Smooth muscle cell (in vitro differentiated cells): Measurements from ENCODE around the gene NGF. TPM values are rescaled to one million over a fixed set of nuclear protein-coding genes. Genes with fewer than 3 reads are reported as not detected.

Experiments used
- DNase-seq: peaks from one replicate; lab custom pipeline; 2025; ENCODE audit not compliant: unreplicated experiment; lab: John Stamatoyannopoulos, UW
- H2AFZ ChIP-seq: fragments of 200-600 bp; sonication (generic); 2 replicates; pipeline ENCODE4 v1.6.0; 2016; ENCODE audit warnings: antibody characterized with exemption, low read depth, mild to moderate bottlenecking
- H3F3A ChIP-seq: fragments of 200-600 bp; sonication (generic); 2 replicates; pipeline ENCODE4 v1.6.0; 2017; ENCODE audit warnings: antibody characterized with exemption, low read depth
- H3K27ac ChIP-seq: fragments of 200-600 bp; sonication (generic); 2 replicates; pipeline ENCODE4 v1.5.1; 2016; ENCODE audit warnings: low read depth, mild to moderate bottlenecking
- H3K27me3 ChIP-seq: fragments of 200-600 bp; sonication (generic); 2 replicates; pipeline ENCODE4 v1.6.1; 2016; ENCODE audit warnings: low read depth, mild to moderate bottlenecking
- H3K36me3 ChIP-seq: fragments of 200-600 bp; sonication (generic); 2 replicates; pipeline ENCODE4 v1.5.1; 2016; ENCODE audit warnings: low read depth
- H3K4me1 ChIP-seq: fragments of 200-600 bp; sonication (generic); 2 replicates; pipeline ENCODE4 v1.5.1; 2016; ENCODE audit warnings: low read depth
- H3K4me2 ChIP-seq: fragments of 200-600 bp; sonication (generic); 2 replicates; pipeline ENCODE4 v1.6.0; 2016; ENCODE audit warnings: mild to moderate bottlenecking
- H3K4me3 ChIP-seq: fragments of 200-600 bp; sonication (generic); 2 replicates; pipeline ENCODE4 v1.5.1; 2016; ENCODE audit warnings: mild to moderate bottlenecking
- H3K79me2 ChIP-seq: fragments of 200-600 bp; sonication (generic); 2 replicates; pipeline ENCODE4 v1.6.0; 2016; ENCODE audit warnings: low read depth, mild to moderate bottlenecking
- H3K9ac ChIP-seq: fragments of 200-600 bp; sonication (generic); 2 replicates; pipeline ENCODE4 v1.6.0; 2016; ENCODE audit warnings: low read depth
- H3K9me3 ChIP-seq: fragments of 200-600 bp; sonication (generic); replicated peaks from 2 replicates; pipeline ENCODE4 v1.5.1; 2016; ENCODE audit warnings: low read depth
- H4K20me1 ChIP-seq: fragments of 200-600 bp; sonication (generic); 2 replicates; pipeline ENCODE4 v1.6.0; 2016; ENCODE audit warnings: low read depth
- CTCF ChIP-seq: fragments of 200-600 bp; sonication (generic); IDR thresholded peaks from 2 replicates; pipeline ENCODE4 v1.5.1; 2017; ENCODE audit warnings: borderline replicate concordance, mild to moderate bottlenecking, antibody characterized with exemption; ENCODE audit not compliant: insufficient read depth, poor library complexity, severe bottlenecking
- WGBS: methylation state at CpG from one replicate; pipeline ENCODE4 v1.1.7; 2016; ENCODE audit warnings: low lambda C conversion rate; 5-methylcytosine and 5-hydroxymethylcytosine counted together
- polyA plus RNA-seq: library from polyadenylated mRNA; unstranded; fragments of >200 nt; fragmentation: Nextera tagmentation; extraction: Ambion mirVana; gene quantifications from 2 replicates; pipeline ENCODE4 v1.2.1, GENCODE V29; 2016
- total RNA-seq: library from RNA; depleted of rRNA; stranded (reverse); fragments of >200 nt; gene quantifications from 2 replicates; pipeline ENCODE4 v1.2.3, GENCODE V29; 2014

Gene NGF
- total and polyA plus RNA-seq, 2 experiments from 2014 or later = 0.18 to 1.8 TPM

- no peak overlapping the region for H3K27ac ChIP-seq
These were observed 76.6 kb downstream of the NGF start for GRCh38 chr1:115261496-115261895.

GRCh38 chr1:115258302-115258866 lies 79.7 kb downstream of the NGF start:
- Histone ChIP-seq H3K27ac (peak overlapping the region; percentile 36), H2AFZ (no peak overlapping the region), H3K27me3 (no peaks in the 10 kb centered on the region), H3K4me1 (no peaks in the 10 kb centered on the region), H3K9ac (no peak overlapping the region), H4K20me1 (no peaks in the 10 kb centered on the region), H3K79me2 (no peaks in the 10 kb centered on the region), H3F3A (no peaks in the 10 kb centered on the region), H3K36me3 (no peaks in the 10 kb centered on the region), H3K4me3 (no peak overlapping the region), H3K4me2 (no peak overlapping the region), H3K9me3 (no peaks in the 10 kb centered on the region)
- WGBS = 53% methylated on average over 3 of the region's 3 CpGs
- DNase-seq = no peak
- no peak for TF ChIP-seq CTCF

More at GRCh38 chr1:115261496-115261895, 76.6 kb downstream of the NGF start:
- no peaks in the 10 kb centered on the region for H3K4me1 ChIP-seq
- H3F3A ChIP-seq = no peaks in the 10 kb centered on the region
- no peak for TF ChIP-seq CTCF
- WGBS = 71% methylated on average over 1 of the region's 1 CpG
- H2AFZ ChIP-seq = no peak overlapping the region
- H3K9ac ChIP-seq = no peak overlapping the region
- DNase-seq = no peak
- no peaks in the 10 kb centered on the region for H3K27me3 ChIP-seq
- no peaks in the 10 kb centered on the region for H3K36me3 ChIP-seq
- no peaks in the 10 kb centered on the region for H4K20me1 ChIP-seq
- H3K4me3 ChIP-seq = no peak overlapping the region
- H3K9me3 ChIP-seq = no peaks in the 10 kb centered on the region
- H3K4me2 ChIP-seq = no peak overlapping the region
- no peaks in the 10 kb centered on the region for H3K79me2 ChIP-seq

GRCh38 chr1:115257591-115257990 lies 80.5 kb downstream of the NGF start:
- no peaks in the 10 kb centered on the region for H3K27me3 ChIP-seq
- TF ChIP-seq CTCF = no peak
- no peaks in the 10 kb centered on the region for H3K36me3 ChIP-seq
- peak overlapping the region; percentile 36 for H3K27ac ChIP-seq
- no peak overlapping the region for H3K4me3 ChIP-seq
- H3K9me3 ChIP-seq = no peaks in the 10 kb centered on the region
- no peak overlapping the region for H3K9ac ChIP-seq
- H2AFZ ChIP-seq = no peak overlapping the region
- H3K4me2 ChIP-seq = no peak overlapping the region
- no peaks in the 10 kb centered on the region for H3K4me1 ChIP-seq
- H3K79me2 ChIP-seq = no peaks in the 10 kb centered on the region
- no peaks in the 10 kb centered on the region for H4K20me1 ChIP-seq
- peaks cover 2% of the 10 kb centered on the region for H3F3A ChIP-seq
- DNase-seq = no peak

GRCh38 chr1:115255154-115255553 lies 82.9 kb downstream of the NGF start:
- Histone ChIP-seq H3F3A (peaks cover 5% of the 10 kb centered on the region), H4K20me1 (no peaks in the 10 kb centered on the region), H3K9ac (no peak overlapping the region), H3K27me3 (no peaks in the 10 kb centered on the region), H3K9me3 (no peaks in the 10 kb centered on the region), H3K36me3 (no peaks in the 10 kb centered on the region), H3K4me2 (no peak overlapping the region), H2AFZ (no peak overlapping the region), H3K4me1 (no peaks in the 10 kb centered on the region), H3K27ac (peak overlapping the region; percentile 34), H3K4me3 (no peak overlapping the region), H3K79me2 (no peaks in the 10 kb centered on the region)
- TF ChIP-seq CTCF = no peak
- 15% methylated on average over 1 of the region's 1 CpG for whole genome bisulfite sequencing
- DNase-seq = no peak
